Left forelimb (tissue), 1 donor: ENCODE data around the gene PRDX4.
"Not testable (repeated sequence)": the region's sequence is repeated elsewhere in the genome, so short reads cannot be mapped to it uniquely, and the experiment has no call there.

ENCODE experiments used
- DNase-seq: peaks from one replicate; pipeline ENCODE4 v3.0.0-alpha.2; 2018; ENCODE audit warnings: low spot score

Gene PRDX4

DNA sequence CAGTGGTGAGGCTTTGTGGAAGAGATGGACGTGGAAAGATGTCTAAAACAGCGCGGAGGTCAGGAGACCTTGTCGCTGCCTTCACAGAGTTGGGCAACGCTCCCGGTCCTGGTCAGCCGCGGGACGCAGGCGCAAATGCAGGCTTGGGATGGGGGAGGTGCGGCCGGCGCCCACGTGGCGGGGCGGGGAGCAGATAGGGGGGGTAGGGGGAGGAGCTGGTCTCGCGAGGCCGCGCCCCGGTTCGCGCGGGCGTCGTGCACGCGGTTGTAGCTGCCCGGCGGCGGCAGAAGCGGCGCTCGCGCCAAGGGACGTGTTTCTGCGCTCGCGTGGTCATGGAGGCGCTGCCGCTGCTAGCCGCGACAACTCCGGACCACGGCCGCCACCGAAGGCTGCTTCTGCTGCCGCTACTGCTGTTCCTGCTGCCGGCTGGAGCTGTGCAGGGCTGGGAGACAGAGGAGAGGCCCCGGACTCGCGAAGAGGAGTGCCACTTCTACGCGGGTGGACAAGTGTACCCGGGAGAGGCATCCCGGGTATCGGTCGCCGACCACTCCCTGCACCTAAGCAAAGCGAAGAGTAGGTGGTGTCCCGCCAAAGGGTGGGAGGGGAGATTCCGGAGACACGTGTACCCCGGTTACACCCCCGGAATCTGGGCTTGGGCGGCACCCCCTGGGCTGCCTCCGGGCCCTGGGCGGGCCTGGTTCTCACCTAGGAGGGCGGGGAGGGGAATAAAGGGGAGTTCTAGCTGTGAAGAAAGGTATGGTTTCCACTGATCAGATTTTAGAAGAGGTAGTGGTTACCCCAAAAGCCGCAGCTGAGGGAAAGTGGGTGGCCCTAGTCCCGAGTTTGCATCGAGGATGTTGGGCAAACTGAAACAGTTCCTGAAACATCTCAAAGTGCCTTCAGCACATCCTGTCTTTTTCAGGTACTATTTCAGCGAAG, at the start of gene PRDX4:
TSS of gene PRDX4 (plus strand) at position 255 of the 939 bp plus-strand sequence. CDS start at position 333, 78 bp downstream.
- peak; percentile 91 for DNase-seq

DNA sequence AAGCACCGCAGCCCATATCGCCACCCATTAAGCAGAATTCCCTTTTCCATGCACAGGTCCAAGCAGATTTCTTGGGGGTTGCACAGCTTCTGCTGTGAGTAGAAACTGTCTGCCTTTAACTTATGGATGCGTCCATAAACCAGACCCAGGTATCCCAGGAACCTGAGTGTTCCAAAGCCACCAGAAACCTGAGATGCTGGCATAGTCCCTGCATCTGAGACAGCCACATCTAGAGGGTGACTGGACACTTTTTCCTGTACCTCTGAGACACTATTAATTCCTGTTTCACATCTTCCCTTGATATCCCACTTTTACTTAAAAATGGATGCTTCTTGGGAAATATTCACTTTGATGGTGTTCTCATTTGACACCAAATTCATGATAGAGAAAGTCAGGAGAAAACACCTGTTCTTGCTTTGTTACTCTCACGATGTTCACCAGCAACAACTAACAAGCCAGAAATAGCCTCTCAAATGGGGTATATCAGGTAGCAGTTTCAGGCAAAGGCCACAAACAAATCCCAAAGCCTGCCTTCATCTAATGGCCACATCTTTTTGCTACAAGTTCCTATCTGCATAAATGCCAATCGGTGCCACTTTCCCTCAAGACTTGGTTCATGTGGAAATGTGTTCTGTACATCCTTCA, 45.5 kb upstream of the PRDX4 start:
- DNase-seq, result no peak

DNA sequence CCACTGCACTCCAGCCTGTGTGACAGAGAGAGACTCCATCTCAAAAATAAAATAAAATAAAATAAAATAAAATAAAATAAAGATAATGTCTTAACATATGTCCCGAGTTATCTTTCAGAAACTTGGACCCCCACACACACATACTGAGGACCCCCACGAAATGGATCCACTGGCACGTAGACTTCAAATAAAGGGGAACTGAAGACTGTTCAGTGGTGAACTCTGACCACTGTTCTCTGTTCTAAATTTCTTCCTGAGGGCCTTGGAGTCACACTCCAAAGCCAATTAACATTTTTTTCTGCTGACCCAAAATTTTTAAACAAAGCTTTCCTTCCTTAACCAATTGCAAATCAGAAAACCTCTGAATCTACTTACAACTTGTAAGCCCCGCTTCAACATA, 43.5 kb upstream of the PRDX4 start:
- DNase-seq, result no peak

DNA sequence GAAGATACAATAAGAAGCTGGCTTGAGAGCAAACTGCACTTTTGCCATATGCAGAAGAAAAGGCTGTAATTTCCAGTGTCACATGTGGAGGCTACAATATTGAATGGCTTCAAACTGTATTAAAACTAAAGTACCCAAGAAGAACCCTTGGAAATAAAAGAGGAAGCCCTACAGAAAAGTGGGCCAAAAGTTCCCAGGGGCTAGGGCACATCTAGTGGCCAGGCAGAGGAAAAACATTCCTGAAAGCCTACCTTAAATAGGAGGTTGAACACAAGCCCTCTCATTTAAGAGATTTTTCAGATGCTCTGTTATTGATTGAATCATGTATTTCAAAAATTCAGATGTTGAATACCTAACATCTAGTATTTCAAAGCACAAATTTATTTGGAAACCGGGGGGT, 40.6 kb upstream of the PRDX4 start:
- DNase-seq, result no peak

DNA sequence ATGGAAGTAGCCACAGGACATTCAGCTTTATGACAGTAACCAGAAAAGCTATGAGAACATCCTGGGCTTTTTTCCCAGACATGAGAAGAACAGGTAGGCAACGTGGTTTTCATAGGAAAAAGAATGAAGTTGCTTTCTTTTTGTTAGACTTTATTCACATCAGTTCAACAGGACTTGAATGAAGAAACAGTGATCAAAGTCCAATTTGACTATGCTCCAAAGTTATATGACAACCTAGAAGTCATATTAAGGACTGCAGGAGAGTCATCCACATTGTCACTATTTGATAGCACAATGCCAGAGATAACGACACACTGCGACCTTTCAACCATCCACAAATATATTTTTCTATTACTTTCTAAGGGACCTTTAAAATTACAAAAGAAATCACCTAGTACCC, 39.2 kb upstream of the PRDX4 start:
- no peak for DNase-seq

DNA sequence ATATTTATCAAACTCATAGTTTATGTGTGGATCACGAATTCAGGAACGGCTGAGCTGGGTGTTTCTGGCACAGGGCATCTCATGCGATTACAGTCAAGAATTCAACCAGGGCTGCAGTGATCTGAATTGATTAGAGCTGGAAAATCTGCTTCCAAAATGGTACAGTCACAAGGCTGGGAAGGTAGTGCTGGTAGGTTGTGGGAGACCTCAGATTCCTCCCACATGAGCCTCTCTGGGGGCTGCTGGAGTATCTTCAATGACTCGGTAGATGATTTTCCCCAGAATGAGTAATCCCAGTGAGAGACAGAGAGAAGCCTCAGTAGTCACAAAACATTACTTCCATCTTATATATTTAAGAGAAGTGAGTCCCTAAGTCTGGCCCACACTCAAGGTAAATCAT, 36.2 kb upstream of the PRDX4 start:
- DNase-seq, result no peak

DNA sequence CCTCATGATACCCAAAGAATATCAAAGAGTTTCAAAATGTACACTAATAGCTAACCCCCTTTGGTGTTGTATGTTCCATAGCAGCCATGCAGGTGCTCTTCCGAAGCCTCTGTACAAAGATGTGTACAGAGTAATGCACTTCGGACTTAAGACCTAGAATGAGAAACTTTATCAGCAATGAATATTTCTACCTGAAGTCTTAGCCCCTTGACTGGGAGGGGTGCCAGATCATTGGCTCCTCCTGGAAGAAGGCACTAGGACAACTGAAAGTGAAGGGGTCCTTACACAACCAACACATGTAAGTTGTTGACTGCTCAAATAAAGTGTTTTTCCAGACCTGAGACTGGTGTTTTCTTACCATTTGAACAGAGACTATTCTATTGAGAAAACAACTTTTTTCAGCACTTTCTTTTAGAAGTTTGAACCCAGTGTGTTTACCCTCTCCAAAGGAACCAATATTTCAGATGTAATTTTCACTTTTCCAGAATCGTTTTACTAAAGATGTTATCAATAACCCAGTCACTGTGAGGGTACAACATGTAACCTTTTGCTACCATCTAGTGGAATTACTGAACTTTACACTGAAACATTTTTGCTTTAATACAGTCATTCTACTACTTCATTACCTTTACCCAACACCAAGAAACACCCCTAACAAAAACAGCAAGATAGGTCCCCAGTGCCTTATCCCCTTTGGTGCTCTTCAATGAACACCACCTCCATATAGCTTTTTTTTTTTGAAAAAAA, 33.3 kb upstream of the PRDX4 start:
- DNase-seq, result no peak

DNA sequence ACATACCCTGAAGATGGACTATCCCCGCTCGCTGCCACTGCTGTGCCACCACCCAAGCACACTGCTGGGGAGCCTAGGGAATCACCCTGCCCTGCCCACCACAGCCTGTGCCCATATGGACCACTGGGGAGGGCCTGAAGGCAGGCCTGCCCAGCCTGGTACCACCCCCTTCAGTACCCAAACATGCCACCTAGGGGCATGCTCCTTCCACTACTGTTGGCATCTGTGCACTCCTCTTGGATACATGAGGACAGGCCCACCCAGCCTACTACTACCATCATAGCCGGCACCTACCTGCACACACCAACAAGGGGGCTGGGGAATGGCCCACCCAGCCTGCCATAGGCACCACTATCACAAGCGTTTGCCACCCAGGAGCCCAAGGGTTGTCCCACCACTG, 30.1 kb upstream of the PRDX4 start:
- no peak for DNase-seq

DNA sequence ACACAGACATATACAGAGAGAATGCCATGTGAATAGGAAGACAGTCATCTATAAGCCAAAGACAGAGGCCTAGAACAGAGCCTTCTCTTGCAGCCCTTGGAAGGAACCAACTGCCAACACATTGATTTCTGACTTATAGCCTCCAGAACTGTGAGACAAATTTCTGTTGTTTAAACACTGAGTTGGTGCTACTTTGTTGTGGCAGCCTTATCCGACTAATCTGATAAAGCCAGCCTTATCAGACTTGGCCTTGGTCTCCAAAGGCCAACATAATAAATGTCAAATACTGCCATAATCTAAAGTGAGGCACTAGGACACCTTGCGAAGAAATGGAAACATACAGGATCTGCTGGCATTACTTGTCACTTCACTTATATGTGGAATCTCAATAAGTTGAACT, 24.3 kb upstream of the PRDX4 start:
- DNase-seq, result no peak

DNA sequence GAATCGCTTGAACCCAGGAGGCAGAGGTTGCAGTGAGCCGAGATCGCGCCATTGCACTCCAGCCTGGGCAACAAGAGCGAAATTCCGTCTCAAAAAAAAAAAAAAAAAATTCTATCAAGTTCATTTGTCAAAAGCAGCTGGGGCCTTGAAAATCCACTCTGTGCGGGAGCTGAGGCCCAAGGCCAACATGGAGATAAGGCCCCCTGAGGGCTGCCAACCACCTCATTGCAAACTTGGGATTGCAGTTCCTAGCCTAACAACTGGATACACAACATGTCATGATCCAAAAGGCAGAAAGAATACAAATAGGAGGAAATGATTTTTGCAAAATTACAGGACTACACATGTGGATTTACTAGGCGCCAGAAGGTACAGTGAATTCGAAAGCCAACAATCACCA, 22.5 kb upstream of the PRDX4 start:
- DNase-seq, result no peak

DNA sequence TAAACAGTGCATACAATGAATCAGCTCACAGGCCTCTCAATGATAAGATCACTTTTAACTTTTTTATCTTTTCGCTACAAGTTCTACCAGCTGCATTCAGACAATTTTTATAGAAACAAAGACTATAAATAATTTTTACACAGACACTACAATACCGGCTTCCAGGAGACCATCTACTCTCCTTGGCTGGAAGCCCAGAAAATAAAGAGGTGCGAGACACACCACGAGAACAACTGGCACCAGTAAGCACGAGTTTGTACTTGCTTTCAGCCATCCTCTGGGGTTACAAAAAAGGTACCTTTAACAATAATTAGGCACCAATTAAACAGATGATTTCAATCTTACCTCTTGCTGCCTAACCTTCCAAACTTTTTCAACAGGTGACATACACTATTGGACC, 11.2 kb upstream of the PRDX4 start:
- no peak for DNase-seq

DNA sequence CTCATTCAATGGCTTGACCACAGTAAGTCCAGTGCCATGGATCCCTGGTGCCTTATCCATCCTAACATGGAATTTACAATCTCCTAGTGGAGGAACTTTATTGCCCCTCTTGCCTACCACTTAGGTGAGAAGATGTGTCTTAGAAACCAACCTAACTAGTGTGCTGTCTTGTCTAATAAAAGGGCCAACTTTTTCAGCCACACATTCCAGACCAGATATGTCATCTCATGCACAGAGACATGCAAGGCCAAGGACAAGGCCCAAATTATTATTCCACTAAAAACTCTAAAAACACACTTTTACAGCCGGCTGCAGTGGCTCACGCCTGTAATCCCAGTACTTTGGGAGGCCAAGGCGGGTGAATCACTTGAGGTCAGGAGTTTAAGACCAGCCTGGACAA, 10.6 kb upstream of the PRDX4 start:
- DNase-seq, result no peak

DNA sequence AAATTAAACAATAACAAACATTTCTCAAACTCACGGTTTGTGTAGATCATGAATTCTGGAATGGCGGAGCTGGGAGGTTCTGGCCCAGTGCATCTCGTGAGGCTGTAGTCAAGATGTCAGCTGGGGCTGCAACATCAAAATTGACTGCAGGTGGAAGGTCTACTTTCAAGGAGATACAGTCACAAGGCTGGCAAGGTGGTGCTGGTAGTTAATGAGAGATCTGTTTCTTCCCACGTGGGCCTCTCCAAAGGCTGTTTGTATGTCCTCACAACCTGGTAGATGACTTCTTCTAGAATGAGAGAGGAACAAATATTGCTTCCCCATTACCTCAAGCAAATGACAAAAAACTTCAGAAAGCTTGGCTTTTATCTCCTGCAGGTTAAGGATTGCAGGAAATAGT, 8.0 kb upstream of the PRDX4 start:
- DNase-seq, result no peak

DNA sequence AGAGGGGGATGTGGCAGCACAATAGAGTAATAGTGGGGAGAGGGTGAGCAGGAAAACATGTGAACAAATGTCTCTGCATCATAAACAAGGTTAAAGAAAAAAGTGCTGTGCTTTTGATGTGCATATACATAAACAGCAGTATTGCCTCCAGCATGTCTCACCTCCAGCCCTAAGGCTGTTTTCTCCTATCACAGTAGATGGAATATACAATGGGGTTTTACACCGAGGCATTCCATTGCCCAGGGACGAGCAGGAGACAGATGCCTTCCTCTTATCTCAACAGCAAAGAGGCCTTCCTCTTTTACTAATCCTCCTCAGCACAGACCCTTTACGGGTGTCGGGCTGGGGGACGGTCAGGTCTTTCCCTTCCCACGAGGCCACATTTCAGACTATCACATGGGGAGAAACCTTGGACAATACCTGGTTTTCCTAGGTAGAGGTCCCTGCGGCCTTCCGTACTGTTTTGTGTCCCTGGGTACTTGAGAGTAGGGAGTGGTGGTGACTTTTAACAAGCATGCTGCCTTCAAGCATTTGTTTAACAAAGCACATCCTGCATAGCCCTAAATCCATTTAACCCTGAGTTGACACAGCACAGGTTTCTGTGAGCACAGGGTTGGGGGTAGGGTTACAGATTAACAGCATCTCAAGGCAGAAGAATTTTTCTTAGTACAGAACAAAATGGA, 7.1 kb upstream of the PRDX4 start:
- not testable (repeated sequence) for DNase-seq

DNA sequence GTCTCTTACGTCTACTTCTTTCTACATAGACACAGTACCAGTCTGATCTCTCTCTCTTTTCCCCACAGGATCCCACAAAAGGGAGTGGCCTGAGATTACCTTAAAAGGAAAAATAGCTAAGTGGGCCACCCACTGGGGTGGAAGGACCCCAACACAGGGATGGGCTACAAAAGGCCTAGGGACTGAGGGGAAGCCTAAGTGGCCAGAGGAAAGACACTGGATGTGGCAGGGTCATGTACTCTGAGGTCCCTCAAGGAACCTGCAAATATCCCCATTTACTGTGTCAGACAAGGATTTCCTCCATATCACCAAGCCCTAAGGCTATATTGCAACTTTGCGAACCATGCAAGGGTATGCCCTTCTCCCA, 6.5 kb upstream of the PRDX4 start:
- no peak for DNase-seq

DNA sequence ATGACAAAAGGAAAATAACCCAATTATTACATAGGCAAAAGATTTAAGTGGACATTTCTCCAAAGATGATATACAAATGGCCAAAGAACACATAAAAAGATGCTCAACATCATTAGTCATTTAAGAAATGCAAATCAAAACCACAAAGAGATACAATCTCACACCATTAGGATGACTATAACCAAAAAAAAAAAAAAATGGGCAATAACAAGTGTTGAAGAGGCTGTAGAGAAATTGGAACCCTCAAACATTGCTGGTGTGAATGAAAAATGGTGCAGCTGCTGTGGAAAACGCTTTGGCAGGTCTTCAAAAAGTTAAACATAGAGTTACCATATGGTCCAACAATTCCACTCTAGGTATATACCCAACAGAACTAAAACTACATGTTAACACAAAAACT, 5.6 kb upstream of the PRDX4 start:
- DNase-seq, result no peak

DNA sequence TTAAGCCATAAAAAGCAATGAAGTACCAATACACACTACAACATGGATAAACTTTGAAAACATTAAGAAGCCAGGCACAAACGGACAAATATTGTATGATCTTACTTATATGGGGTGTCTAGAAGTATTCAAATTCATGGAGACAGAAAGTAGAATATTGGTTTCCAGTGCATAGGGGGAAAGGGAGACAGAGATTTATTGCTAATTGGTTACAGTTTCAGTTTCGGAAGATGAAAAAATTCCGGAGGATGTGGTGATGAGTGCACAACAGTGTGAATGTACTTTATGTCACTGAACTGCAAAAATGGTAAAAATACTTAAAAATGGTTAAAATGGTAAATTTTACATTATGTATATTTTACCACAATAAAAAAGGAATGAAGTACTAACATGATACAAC, 5.1 kb upstream of the PRDX4 start:
- no peak for DNase-seq

DNA sequence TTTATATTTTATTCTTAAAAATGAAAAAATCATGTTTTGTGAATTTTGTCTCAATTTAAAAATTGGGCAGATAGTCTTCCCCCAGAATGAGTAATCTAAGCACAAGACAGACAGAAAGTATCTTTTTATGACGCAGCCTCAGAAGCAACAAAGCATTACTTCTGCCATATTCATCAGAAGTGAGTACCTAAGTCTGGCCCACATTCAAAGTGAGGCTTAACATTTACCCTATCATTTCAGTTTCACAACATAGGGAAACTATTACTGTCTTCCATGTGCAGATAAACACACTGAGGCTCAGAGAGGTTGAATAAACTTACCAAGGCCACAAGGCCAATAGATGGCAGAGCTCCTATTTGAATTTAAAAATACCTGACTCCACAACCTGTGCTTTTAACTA, 4.4 kb upstream of the PRDX4 start:
- no peak for DNase-seq

DNA sequence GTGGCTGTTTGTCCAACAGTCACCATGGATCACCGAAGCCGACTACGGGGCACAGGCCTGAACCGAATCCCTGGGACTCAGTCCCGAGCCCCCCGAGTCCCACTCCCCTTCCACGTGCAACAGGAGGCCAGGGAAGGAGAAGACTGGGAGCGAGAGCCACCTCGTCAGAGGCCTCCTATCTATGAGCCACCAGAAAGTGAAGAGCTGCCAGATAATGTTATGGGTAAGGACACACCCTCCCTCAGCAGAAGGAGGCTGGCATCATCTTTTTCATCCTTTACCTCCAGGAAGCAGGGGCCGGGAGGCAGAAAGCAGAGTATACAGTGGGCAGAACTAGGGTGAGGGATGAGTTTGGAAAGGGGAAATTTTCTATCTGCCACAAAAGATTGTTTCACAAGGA, 2.8 kb upstream of the PRDX4 start:
- DNase-seq, result no peak

DNA sequence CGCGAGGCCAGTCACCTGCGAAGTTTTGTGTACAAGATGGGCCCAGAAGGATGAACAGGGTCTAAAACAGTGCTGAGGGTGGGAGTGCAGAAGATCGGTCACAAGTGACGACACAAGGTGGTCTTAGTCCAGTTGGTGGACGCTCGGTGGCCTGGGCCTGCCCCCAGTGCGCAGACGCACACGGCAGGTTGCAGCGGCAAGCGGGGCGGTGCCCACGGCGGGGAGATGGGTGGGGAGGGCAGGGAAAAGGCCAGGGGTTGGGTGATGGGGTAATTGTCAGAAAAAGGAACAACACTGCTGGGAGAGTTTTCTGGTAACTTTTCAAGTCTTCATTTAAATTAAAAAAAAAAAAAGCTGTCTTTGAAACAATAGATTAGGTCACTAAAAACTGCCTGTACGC, 1.0 kb upstream of the PRDX4 start:
- DNase-seq, result no peak

DNA sequence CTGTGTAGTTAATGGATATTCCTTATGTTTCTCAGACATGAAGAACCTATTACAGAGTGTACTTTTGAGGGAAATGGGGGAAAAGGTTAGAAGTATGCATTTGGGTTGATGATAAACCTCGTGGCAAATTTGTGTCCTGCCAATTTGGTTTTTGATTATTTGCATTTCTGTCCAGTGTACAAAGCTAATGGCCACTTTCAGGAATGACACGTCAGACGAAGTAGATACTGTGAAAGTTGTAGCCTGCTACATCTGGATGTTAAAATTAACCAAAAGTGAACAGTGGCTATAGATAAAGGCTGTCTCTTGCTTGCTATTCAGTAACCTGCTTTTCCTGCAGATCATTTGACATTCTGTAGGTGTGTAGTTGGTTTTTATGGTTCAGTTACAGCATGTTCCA, 1.0 kb downstream of the PRDX4 start:
- no peak for DNase-seq

DNA sequence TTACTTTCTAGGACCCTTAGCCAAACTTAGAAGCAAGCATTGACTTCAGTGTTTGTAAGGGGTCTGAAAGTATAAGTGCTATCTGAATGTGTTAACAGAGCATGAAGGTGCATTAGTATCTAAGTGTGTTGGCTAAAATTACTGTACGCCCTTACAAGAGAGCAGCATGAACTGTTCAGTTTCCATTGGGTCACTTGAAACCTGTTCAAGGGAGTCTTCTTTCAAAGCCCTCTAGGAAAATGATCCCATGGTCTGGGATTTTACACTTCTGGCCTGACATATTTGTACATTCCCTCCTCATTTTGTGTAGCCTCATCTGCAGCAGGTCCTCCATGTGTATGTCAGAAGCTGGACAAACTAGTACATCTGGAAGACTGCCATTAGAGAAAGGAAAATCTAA, 3.2 kb downstream of the PRDX4 start:
- DNase-seq, result no peak
